Upper lobe of left lung (tissue), 4 donors: ENCODE measurements around the gene MYO18B.

Experiments
- CTCF ChIP-seq, 6 experiments: fragments of 450-650 bp in 4 of 6; fragments of 200-600 bp in 2 of 6; sonication (generic) in 2 of 6; IDR thresholded peaks; one replicate each; pipeline ENCODE4 v1.5.1; 2016 to 2019; ENCODE audit warnings: antibody characterized with exemption in 6 of 6
- EP300 ChIP-seq, 4 donors: sonication (generic); formaldehyde crosslinking; IDR thresholded peaks; one replicate each; pipeline ENCODE4 v1.5.1; 2017; ENCODE audit warnings: antibody characterized with exemption in 4 of 4, control low read depth in 2 of 4
- POLR2A ChIP-seq, 4 donors: fragments of 450-650 bp; IDR thresholded peaks; one replicate each; pipeline ENCODE4 v1.5.1; 2016 to 2017; ENCODE audit warnings: antibody characterized with exemption in 4 of 4, mild to moderate bottlenecking in 2 of 4
- POLR2AphosphoS5 ChIP-seq, 2 donors: sonication (generic); formaldehyde crosslinking; IDR thresholded peaks; one replicate each; pipeline ENCODE4 v1.5.1; 2017; ENCODE audit warnings: antibody characterized with exemption in 2 of 2

DNA sequence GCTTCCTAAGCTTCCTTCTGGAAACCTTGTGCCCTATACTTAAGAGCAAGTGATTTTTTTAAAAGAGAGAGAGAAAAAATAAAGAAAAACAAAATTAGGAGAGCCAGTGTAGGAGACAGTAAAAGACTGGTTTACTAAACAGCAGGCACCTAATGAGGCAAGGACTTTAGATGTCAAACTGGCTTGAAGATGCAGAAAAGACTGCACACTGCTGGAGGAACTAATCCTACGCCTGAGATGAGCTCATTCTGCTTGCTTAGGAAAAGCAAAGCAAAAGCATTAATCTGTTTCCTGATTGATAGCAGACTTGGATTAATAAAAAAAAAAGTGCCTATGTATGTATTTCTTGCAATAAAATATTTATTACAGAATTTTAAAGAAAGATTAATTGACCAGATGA is 313.7 kb downstream of the MYO18B start:
- TF ChIP-seq EP300 (IDR thresholded peaks at IDR 0.05), result no peak
- TF ChIP-seq CTCF (IDR thresholded peaks at IDR 0.05), result no peak
- no peak for TF ChIP-seq POLR2AphosphoS5 (IDR thresholded peaks at IDR 0.05)
- TF ChIP-seq POLR2A (IDR thresholded peaks at IDR 0.05), result no peak
